GM10266 (cell line): Measurements from ENCODE around the gene STX2.
A peak's percentile ranks its signal among the peaks of the same experiment; 100 is the strongest.
"Not testable (repeated sequence)": the region's sequence is repeated elsewhere in the genome, so short reads cannot be mapped to it uniquely, and the experiment has no call there.

Experiments used
- DNase-seq: peaks from one replicate; pipeline ENCODE4 v3.0.0; 2012; ENCODE audit errors: extremely low spot score
- TF ChIP-seq, protein P1 (sequence below): IDR thresholded peaks from 2 replicates; pipeline ENCODE4 v1.5.1; 2012; ENCODE audit warnings: mild to moderate bottlenecking, low read depth; ENCODE audit not compliant: control insufficient read depth, insufficient read depth; ENCODE audit errors: missing control alignments

Gene STX2

DNA sequence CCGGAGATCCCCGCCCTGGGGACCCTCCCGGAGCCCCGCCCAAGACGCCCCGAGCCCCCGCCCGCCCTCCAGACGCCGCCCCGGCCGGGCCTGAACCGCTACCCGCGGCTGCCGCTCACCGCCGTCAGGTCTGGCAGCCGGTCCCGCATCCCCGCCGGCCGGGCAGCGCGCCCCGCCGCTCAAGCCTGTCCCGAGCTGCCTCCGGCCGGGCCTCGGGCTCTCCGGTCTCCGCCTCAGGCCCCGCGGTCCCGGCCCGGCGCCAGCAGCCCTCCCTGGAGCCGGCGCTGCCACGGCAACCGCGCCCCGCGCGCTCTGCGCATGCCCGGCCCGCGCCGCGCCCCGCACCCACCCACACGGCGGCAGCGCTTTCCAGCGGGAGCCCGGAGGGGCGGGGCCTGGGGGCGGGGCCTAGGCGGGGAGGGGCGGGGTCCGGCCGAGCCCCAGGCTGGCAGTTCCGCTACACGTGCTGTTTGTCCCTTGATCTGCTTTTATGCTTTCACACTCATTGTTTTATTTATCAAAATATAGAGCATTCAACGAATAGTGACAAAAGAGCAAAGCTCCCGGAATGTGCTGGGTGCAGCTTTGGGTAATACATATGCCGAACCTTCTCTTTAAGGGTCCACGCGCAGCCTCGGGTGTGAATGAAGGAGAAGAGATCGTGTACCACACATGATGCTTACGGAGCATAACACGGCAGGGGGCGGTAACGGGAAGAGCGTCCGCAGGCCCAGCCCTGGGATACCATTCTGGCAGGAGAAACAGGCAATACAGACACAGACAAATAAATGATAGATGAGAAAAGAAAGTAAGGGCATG is at the start of gene STX2:
Gene STX2, minus strand, starts transcription at position 300 of the 819 bp plus-strand sequence. Its CDS starts 151 bp downstream, at position 149.
- TF ChIP-seq, protein P1, sequence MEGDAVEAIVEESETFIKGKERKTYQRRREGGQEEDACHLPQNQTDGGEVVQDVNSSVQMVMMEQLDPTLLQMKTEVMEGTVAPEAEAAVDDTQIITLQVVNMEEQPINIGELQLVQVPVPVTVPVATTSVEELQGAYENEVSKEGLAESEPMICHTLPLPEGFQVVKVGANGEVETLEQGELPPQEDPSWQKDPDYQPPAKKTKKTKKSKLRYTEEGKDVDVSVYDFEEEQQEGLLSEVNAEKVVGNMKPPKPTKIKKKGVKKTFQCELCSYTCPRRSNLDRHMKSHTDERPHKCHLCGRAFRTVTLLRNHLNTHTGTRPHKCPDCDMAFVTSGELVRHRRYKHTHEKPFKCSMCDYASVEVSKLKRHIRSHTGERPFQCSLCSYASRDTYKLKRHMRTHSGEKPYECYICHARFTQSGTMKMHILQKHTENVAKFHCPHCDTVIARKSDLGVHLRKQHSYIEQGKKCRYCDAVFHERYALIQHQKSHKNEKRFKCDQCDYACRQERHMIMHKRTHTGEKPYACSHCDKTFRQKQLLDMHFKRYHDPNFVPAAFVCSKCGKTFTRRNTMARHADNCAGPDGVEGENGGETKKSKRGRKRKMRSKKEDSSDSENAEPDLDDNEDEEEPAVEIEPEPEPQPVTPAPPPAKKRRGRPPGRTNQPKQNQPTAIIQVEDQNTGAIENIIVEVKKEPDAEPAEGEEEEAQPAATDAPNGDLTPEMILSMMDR = peak; percentile 7
- peak; percentile 98 for DNase-seq

DNA sequence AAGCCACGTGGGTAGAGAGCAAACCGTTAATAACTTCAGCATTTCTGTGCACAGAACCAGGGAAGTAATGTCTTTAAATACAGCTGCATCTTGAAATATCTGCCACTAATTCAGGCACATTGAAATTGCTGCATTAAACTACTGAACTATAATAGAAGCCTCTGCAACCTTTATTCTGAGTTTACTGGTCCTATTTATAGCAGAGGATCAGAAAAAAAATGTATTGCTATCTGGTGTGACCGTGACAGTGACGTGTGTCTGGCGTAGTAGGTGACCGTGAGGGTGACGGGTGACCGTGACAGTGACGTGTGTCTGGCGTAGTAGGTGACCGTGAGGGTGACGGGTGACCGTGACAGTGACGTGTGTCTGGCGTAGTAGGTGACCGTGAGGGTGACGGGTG is 48.1 kb upstream of the STX2 start:
- not testable (repeated sequence) for DNase-seq

- TF ChIP-seq, protein P1 = no peak
- DNase-seq = no peak
Measured at GRCh38 chr12:130881548-130881947, 42.5 kb upstream of the STX2 start.

DNA sequence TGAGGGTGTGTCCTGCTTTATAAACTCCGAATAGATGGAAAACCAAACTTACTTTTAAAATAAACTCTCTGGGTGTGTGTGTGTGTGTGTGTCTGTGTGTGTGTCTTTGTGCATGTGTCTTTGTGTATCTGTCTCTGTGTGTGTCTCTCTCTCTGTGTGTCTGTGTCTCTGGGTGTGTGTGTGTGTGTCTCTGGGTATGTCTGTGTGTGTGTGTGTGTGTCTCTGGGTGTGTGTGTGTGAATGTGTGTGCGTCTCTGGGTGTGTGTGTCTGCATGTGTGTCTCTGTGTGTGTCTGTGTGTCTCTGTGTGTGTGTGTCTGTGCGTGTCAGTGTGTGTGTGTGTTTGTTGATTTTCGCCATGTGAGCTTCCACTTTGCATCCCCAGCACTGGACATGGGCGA is 42.0 kb upstream of the STX2 start:
- DNase-seq = no peak
- TF ChIP-seq, protein P1 = no peak

DNA sequence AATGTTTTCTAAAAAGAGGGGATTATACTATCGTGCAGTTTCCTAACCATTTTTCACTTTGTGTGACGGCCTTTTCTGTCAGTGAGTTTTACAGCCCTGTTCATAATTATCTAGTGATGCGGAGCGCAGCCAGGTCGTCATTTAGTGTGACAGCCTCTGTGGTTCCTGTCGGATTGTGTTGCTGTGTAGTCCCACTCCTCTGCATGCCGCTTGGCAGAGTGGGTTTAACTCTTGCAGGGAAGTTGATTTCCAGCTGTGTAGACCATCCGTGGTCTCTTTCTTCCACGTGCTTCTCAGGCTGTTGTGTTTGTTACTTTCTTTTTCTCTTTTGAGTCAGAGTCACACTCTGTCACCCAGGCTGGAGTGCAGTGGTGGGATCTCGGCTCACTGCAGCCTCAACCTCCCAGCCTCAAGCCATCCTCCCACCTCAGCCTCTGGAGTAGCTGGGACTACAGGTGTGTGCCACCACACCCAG is 41.4 kb upstream of the STX2 start:
- TF ChIP-seq, protein P1 = no peak
- DNase-seq = peak; percentile 26

GRCh38 chr12:130879781-130880389 is 40.8 kb upstream of the STX2 start:
- DNase-seq = no peak
- TF ChIP-seq, protein P1 = no peak

DNA sequence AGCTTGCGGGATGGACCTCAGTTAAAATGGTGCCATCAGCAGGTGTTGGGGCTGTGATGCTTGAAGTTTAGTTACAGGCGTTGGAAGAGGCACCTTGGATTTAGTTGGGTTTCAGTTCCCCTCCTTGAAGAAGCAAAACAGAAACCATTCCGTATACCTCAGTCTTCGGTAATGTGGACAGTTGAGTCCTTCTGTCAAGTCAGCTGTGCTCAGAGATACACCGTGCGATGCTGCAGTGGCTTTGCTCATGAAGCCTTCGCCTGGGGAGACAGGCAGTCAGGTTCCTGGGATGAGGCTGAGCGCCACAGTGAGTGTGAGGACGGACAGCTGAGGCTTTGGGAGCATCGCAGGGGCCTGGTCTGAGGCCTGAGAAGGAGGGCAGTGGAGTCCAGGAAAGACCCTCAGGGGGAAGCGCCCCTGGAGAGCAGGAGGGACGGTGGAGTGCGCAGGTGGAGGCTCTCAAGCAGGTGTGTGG is 40.2 kb upstream of the STX2 start:
- TF ChIP-seq, protein P1 = no peak
- DNase-seq = peak; percentile 70
